GM13976 (cell line): Measurements from ENCODE around the gene EFCAB13.

Experiments
- DNase-seq: peaks from one replicate; pipeline ENCODE4 v3.0.0; 2012; ENCODE audit warnings: low spot score
- in situ Hi-C: fragments of 300-500 bp; cut with MboI; formaldehyde crosslinking; loops from one replicate; pipeline ENCODE4 v1.12.0; 2022; ENCODE audit warnings: low sequenced_read_pairs, mixed read lengths, inconsistent platforms; ENCODE audit not compliant: unreplicated experiment
- TF ChIP-seq, protein P1 (sequence below): IDR thresholded peaks from 2 replicates; pipeline ENCODE4 v1.5.1; 2012; ENCODE audit warnings: borderline replicate concordance, mild to moderate bottlenecking; ENCODE audit not compliant: insufficient read depth; ENCODE audit errors: extremely low read depth, missing control alignments, control extremely low read depth

Gene EFCAB13

DNA sequence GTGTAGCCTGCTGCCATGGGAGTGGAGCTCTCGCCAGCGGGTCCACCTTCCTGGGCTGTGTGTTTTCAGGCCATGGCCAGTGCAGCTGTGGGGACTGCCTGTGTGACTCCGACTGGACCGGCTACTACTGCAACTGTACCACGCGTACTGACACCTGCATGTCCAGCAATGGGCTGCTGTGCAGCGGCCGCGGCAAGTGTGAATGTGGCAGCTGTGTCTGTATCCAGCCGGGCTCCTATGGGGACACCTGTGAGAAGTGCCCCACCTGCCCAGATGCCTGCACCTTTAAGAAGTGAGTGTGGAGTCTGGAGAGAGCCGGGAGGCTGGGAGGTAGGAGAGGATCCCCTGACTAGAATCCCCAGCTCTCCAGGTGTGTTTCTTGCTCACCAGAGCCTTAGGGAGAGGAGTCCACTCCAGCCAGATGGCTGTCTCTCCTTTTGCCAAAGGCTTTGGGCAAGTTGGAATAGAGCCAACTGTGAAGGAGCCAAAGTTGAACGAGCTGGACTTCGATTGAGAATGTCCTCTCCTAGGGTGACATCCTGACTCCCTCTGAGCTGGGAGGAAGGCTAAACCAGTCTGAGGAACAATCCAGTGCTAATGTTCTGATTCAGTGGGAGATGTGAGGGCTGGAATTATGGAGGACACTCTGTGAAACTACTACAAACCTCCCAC, 24.4 kb upstream of the EFCAB13 start:
- DNase-seq: no peak
- in situ Hi-C loops: no loop called here

DNA sequence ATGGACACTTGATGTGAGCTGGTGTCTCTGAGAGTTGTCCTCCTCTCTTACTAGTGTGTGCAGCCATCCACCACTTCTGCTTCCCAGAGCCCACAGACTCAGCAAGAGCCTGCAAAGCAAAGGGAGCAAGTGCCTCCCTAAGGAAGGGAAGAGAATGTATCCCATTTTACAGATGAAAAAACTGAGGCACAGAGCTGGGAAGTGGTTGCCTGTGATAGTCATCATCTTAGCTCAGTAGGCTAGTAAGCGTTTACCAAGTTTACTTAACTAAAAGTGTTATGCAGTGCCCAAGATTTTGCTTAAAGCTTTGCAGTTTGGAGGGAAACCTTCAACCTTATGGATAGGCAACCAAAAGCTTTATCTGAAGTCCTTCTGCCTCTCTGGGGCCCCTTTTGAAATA, 23.0 kb upstream of the EFCAB13 start:
- TF ChIP-seq, protein P1, sequence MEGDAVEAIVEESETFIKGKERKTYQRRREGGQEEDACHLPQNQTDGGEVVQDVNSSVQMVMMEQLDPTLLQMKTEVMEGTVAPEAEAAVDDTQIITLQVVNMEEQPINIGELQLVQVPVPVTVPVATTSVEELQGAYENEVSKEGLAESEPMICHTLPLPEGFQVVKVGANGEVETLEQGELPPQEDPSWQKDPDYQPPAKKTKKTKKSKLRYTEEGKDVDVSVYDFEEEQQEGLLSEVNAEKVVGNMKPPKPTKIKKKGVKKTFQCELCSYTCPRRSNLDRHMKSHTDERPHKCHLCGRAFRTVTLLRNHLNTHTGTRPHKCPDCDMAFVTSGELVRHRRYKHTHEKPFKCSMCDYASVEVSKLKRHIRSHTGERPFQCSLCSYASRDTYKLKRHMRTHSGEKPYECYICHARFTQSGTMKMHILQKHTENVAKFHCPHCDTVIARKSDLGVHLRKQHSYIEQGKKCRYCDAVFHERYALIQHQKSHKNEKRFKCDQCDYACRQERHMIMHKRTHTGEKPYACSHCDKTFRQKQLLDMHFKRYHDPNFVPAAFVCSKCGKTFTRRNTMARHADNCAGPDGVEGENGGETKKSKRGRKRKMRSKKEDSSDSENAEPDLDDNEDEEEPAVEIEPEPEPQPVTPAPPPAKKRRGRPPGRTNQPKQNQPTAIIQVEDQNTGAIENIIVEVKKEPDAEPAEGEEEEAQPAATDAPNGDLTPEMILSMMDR: no peak
- no peak for DNase-seq
- in situ Hi-C loops: no loop called here

More for the DNA sequence above, 24.4 kb upstream of the EFCAB13 start:
- TF ChIP-seq, protein P1: no peak

DNA sequence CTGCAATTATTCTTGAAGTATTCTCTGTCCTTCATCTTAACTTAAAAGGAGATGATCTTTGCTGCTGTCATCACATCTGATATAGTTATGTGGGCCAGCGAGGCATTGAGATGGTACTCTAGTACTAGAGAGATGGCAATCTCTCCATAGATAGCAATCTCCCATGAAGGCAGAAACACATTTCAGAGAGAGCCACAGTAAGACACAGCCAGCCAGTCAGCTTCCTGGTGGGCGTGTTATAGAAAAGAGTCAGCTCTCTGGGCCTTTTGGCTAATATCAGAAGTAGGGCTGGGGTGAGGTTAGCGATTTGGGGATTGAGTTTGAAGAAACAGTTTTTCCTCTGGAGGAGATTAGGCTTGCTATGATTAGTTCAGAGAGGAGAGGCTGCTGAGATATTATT, 22.6 kb upstream of the EFCAB13 start:
- DNase-seq: peak; percentile 46
- in situ Hi-C loops: no loop called here
- TF ChIP-seq, protein P1: no peak

DNA sequence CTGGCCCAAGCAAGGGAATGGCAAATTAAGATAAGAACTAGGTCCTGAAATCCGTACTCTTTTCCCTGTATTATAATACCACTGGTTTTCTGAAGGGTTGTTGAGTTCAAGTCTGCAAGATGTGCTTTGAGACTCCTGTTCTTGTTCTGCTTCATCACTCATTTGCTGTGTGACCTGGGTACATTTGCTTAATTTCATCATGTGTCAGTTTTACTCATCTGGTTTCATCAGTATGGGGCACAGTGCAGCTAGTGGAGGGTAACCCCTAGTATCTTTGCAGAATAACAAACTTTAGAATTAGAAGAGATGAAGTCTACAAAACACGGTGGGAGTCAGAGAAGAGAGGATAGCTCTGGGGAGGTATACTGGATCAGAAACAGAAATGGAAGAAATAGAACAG, 21.9 kb upstream of the EFCAB13 start:
- in situ Hi-C loops: no loop called here
- TF ChIP-seq, protein P1: no peak
- DNase-seq: no peak

DNA sequence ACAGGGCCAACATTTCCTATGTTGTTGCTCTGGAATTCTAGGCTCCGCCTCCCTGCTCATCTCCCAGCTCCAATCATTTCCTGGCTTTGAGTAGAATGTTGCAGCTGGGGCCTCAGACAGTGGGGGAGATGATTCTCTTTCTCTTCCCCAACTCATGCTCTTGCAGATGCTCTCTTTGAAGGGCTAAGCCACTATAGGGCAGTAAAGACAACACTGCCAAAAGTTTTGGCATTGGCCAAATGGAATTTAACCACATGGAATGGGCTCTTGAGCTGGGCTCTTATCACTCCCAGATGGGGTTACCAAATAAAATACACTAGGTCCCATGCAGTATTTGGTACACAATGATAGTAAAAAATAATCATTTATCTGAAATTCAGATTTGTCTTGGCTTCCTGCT, 19.6 kb upstream of the EFCAB13 start:
- TF ChIP-seq, protein P1: no peak
- in situ Hi-C loops: no loop called here

DNA sequence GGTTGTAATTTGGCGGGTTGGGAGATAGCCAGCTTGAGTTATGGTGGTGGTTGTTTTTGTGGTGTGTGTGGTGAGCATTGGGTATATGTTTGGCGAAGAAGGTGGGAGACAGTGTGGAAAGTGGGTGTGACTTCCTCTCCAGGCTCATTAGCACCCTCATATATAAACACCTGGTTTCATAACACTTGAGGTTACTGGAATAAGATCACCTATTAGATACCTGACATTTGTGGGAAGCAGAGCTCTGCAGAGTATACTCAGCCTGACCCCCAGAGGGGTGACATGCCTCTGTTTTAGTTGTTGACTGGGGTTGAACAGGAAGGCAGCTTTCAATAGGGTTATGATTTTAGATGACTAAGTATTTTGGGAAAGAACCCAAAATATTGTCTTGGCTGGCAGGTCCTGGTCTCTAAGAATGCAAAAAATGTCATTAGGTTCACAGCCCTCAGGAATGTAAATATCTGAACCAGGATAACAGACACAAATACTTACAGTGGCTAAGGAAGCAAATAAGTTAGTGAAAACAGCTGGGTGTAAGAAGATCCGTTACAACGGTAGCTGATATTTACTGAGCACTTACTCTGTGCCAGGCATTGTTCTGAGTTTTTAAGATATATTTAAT, 18.3 kb upstream of the EFCAB13 start:
- DNase-seq: no peak
- in situ Hi-C loops: no loop called here
- TF ChIP-seq, protein P1: no peak

More for the DNA sequence above, 19.6 kb upstream of the EFCAB13 start:
- DNase-seq: no peak

DNA sequence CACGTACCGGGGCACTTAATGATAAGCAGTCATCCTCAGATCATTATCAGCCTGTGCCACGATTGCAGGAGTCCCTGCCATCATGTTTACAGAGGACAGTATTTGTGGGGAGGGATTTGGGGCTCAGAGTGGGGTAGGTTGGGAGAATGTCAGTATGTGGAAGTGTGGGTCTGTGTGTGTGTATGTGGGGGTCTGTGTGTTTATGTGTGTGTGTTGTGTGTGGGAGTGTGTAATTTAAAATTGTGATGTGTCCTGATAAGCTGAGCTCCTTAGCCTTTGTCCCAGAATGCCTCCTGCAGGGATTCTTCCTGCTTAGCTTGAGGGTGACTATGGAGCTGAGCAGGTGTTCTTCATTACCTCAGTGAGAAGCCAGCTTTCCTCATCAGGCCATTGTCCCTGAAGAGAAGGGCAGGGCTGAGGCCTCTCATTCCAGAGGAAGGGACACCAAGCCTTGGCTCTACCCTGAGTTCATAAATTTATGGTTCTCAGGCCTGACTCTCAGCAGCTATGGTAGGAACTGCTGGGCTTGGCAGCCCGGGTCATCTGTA, 13.5 kb upstream of the EFCAB13 start:
- TF ChIP-seq, protein P1: no peak
- DNase-seq: no peak
- in situ Hi-C loops: loop anchor here (5.0 kb wide), 1 partner anchor 78 kb away; no protein-coding TSS in a partner anchor
